ENCODE measurements around the gene SMIM38.

The SMIM38 gene

DNA sequence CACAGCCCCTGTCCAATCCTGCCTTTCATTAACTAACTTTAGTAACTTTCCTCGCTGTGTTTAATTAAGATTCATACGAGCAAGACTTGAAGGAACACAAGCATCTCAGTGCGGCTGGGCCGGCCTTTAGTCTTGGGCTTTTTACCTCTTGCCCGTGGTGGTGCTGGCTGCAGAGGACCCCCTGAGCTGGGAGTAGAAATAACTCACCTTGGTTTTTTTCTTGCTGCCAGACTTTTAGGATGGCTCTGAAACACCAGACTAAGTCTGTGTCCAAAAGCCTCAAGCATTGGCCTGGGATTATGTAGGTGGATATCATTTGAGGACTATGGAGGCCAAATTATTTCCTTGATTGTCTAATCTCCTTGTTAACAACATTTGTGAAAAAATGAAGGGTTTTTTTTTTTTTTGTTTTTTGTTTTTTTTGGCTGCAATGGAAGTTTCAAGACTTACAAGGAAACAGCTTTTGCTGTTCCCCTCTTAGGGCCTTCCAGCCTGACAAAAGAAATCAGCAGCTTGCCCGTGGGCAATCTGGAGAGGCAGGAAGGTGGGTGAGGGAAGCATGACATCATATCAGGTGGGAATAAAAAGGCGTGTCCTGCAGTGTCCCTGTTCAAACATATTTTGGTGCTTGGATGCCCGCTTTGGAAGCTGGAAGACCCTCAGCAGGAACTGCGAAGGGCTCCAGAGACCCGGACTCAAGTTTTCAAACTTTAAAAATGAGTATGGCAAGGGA is 44.0 kb downstream of the SMIM38 start:
- no peak for DNase-seq (ENCODE audit: low read depth)
- TF ChIP-seq, protein P1, sequence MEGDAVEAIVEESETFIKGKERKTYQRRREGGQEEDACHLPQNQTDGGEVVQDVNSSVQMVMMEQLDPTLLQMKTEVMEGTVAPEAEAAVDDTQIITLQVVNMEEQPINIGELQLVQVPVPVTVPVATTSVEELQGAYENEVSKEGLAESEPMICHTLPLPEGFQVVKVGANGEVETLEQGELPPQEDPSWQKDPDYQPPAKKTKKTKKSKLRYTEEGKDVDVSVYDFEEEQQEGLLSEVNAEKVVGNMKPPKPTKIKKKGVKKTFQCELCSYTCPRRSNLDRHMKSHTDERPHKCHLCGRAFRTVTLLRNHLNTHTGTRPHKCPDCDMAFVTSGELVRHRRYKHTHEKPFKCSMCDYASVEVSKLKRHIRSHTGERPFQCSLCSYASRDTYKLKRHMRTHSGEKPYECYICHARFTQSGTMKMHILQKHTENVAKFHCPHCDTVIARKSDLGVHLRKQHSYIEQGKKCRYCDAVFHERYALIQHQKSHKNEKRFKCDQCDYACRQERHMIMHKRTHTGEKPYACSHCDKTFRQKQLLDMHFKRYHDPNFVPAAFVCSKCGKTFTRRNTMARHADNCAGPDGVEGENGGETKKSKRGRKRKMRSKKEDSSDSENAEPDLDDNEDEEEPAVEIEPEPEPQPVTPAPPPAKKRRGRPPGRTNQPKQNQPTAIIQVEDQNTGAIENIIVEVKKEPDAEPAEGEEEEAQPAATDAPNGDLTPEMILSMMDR (conservative IDR thresholded peaks at IDR 0.05; ENCODE audit: low read depth, low read length) = no peak
- no peak overlapping the region for H3K4me3 ChIP-seq (ENCODE audit: low read depth, low read length)

- no peak overlapping the region for H3K4me3 ChIP-seq (ENCODE audit: low read depth, low read length)
- DNase-seq (ENCODE audit: low read depth) = no peak
- TF ChIP-seq, protein P1 (conservative IDR thresholded peaks at IDR 0.05; ENCODE audit: low read depth, low read length) = no peak
These were observed 44.8 kb downstream of the SMIM38 start for GRCh38 chr11:69200331-69201065.

- TF ChIP-seq, protein P1 (conservative IDR thresholded peaks at IDR 0.05; ENCODE audit: low read depth, low read length) = no peak
- no peak overlapping the region for H3K4me3 ChIP-seq (ENCODE audit: low read depth, low read length)
- DNase-seq (ENCODE audit: low read depth) = no peak
These were observed 45.3 kb downstream of the SMIM38 start for GRCh38 chr11:69201066-69201365.

DNA sequence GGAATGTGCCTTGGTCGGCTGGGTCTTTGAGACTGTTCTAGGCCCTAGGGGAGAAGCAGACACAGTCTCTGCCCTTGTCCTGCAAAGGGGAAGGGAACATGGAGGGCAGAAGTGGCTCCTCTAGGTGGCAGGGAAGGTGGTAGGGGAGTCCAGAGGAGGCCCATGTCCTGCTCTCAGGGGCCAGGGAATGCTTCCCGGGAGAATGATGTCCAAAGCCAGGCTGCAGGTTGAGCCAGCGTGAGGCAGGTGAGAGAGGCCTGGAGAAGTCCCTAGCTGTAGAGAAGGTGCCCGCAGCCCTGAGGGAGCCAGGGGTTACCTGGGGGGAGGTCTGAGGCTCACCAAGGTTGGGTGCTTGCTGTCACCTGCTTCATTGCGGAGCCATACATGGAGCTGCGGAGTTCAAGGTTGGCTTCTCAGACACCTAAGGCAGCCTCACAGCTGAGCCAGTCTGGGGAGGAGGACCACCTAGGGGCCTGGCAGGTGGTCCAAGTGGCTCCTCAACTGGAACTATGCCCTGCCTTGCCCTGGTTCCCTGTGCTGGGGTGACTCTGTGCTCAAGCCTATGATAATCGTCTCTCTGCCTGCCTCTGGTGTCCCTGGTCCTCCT is 46.1 kb downstream of the SMIM38 start:
- TF ChIP-seq, protein P1 (conservative IDR thresholded peaks at IDR 0.05; ENCODE audit: low read depth, low read length) = no peak
- H3K4me3 ChIP-seq (ENCODE audit: low read depth, low read length) = no peak overlapping the region
- no peak for DNase-seq (ENCODE audit: low read depth)

- no peak for DNase-seq (ENCODE audit: low read depth)
- TF ChIP-seq, protein P1 (conservative IDR thresholded peaks at IDR 0.05; ENCODE audit: low read depth, low read length) = no peak
- H3K4me3 ChIP-seq (ENCODE audit: low read depth, low read length) = no peak overlapping the region
These were observed 46.9 kb downstream of the SMIM38 start for GRCh38 chr11:69202511-69203221.

- no peak for DNase-seq (ENCODE audit: low read depth)
- no peak overlapping the region for H3K4me3 ChIP-seq (ENCODE audit: low read depth, low read length)
- TF ChIP-seq, protein P1 (conservative IDR thresholded peaks at IDR 0.05; ENCODE audit: low read depth, low read length) = no peak
These were observed 47.6 kb downstream of the SMIM38 start for GRCh38 chr11:69203381-69203780.

Measured in choroid plexus epithelial cell (primary cell).